ENCODE data around the gene METTL22. TPM values are rescaled to one million over a fixed set of nuclear protein-coding genes. Genes with fewer than 3 reads are reported as not detected.

Gene METTL22
- total and polyA plus RNA-seq, 4 donors = 39.6 to 49.7 (median 42.2) TPM

- H3K9me3 ChIP-seq (ENCODE audit: control insufficient read depth, low read length) = no peaks in the 10 kb centered on the region
- WGBS, 2 donors = 78 to 84% methylated on average over 9 of the region's 9 CpGs
- no peaks in the 10 kb centered on the region for H3K27me3 ChIP-seq (ENCODE audit: control insufficient read depth in 1 of 2, insufficient read depth in 2 of 2, low read length in 1 of 2)
- H3K4me3 ChIP-seq (ENCODE audit: low read length in 2 of 2) = no peak overlapping the region
- DNase-seq = no peak
- H3K4me1 ChIP-seq (ENCODE audit: control insufficient read depth in 1 of 2, insufficient read depth in 2 of 2, low read length in 2 of 2) = no peaks in the 10 kb centered on the region
- H3K27ac ChIP-seq (ENCODE audit: low read depth in 1 of 2, low read length in 2 of 2) = no peak overlapping the region
- ATAC-seq (ENCODE audit: low FRiP score) = no peak
- intact Hi-C loops (cut with DNase I) = loop anchor here in 1 of 2 donors (10.0 kb wide), 1 partner anchor 99 kb away; no protein-coding TSS in a partner anchor
- H3K36me3 ChIP-seq (ENCODE audit: control insufficient read depth in 1 of 2, insufficient read depth in 2 of 2, low read length in 1 of 2) = no peaks in the 10 kb centered on the region
These were observed 41.9 kb downstream of the METTL22 start for GRCh38 chr16:8663192-8664089.

DNA sequence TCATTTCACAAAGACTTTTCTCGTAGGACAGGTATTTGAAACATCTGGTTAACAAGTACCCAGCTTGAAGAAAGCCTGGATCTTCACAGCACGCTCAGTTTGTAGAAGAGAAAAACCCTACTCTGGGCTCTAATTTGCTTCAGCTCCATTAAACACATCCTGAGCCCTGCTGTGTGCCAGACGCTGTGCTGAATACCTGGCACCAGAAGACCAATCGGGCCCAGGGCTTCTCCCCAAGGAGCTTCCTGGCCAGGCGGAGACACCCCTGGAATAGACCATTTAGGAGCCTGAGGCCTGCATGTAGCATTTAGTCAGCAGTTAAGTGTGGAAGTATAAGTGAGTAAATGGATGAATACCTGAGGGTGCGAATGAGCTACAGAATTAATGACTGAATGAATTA, 44.0 kb downstream of the METTL22 start:
- H3K4me3 ChIP-seq (ENCODE audit: low read length in 2 of 2) = no peak overlapping the region
- DNase-seq (no peak), ATAC-seq (ENCODE audit: low FRiP score) (no peak)
- no peaks in the 10 kb centered on the region for H3K4me1 ChIP-seq (ENCODE audit: control insufficient read depth in 1 of 2, insufficient read depth in 2 of 2, low read length in 2 of 2)
- H3K36me3 ChIP-seq (ENCODE audit: control insufficient read depth in 1 of 2, insufficient read depth in 2 of 2, low read length in 1 of 2) = no peaks in the 10 kb centered on the region
- no peaks in the 10 kb centered on the region for H3K27me3 ChIP-seq (ENCODE audit: control insufficient read depth in 1 of 2, insufficient read depth in 2 of 2, low read length in 1 of 2)
- intact Hi-C loops (cut with DNase I) = loop anchor here in 1 of 2 donors (10.0 kb wide), 1 partner anchor 101 kb away; no protein-coding TSS in a partner anchor
- no peaks in the 10 kb centered on the region for H3K9me3 ChIP-seq (ENCODE audit: control insufficient read depth, low read length)
- 79 to 84% methylated on average over 6 of the region's 6 CpGs for WGBS, 2 donors
- no peak overlapping the region for H3K27ac ChIP-seq (ENCODE audit: low read depth in 1 of 2, low read length in 2 of 2)

- no peak for ATAC-seq (ENCODE audit: low FRiP score)
- Histone ChIP-seq H3K4me1 (ENCODE audit: control insufficient read depth in 1 of 2, insufficient read depth in 2 of 2, low read length in 2 of 2) (no peaks in the 10 kb centered on the region), H3K36me3 (ENCODE audit: control insufficient read depth in 1 of 2, insufficient read depth in 2 of 2, low read length in 1 of 2) (no peaks in the 10 kb centered on the region), H3K27ac (ENCODE audit: low read depth in 1 of 2, low read length in 2 of 2) (no peak overlapping the region), H3K4me3 (ENCODE audit: low read length in 2 of 2) (no peak overlapping the region), H3K9me3 (ENCODE audit: control insufficient read depth, low read length) (no peaks in the 10 kb centered on the region), H3K27me3 (ENCODE audit: control insufficient read depth in 1 of 2, insufficient read depth in 2 of 2, low read length in 1 of 2) (no peaks in the 10 kb centered on the region)
- DNase-seq = no peak
- WGBS, 2 donors = 90 to 95% methylated on average over 3 of the region's 3 CpGs
- intact Hi-C loops (cut with DNase I) = loop anchor here in 1 of 2 donors (10.0 kb wide), 1 partner anchor 103 kb away; no protein-coding TSS in a partner anchor
These were observed 46.0 kb downstream of the METTL22 start for GRCh38 chr16:8667492-8667891.

DNA sequence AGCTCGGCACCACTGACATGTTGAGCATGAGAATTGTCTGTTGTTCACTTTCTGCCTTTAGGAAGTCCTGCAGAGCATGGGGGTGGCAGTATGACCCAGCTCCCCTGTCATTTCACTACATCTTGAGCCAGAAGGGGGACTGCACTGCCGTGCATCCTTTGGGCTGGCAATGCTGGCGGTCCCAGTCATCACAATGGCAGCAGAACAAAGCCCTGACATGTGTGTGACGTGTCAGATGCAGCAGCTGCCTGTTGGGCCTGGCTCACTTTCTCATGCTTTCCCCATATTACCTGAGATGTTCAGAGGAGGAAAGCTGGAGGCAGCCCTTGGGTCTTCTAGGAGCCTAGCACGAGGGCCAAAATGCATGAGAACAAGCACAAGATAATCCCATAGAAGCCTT, 46.6 kb downstream of the METTL22 start:
- ATAC-seq (ENCODE audit: low FRiP score) (no peak), DNase-seq (no peak)
- Histone ChIP-seq H3K36me3 (ENCODE audit: control insufficient read depth in 1 of 2, insufficient read depth in 2 of 2, low read length in 1 of 2) (no peaks in the 10 kb centered on the region), H3K9me3 (ENCODE audit: control insufficient read depth, low read length) (no peaks in the 10 kb centered on the region), H3K27me3 (ENCODE audit: control insufficient read depth in 1 of 2, insufficient read depth in 2 of 2, low read length in 1 of 2) (no peaks in the 10 kb centered on the region), H3K4me1 (ENCODE audit: control insufficient read depth in 1 of 2, insufficient read depth in 2 of 2, low read length in 2 of 2) (no peaks in the 10 kb centered on the region), H3K4me3 (ENCODE audit: low read length in 2 of 2) (no peak overlapping the region), H3K27ac (ENCODE audit: low read depth in 1 of 2, low read length in 2 of 2) (no peak overlapping the region)
- intact Hi-C loops (cut with DNase I) = loop anchor here in 1 of 2 donors (10.0 kb wide), 1 partner anchor 103 kb away; no protein-coding TSS in a partner anchor
- WGBS, 2 donors = 87 to 88% methylated on average over 5 of the region's 5 CpGs

GRCh38 chr16:8669481-8669880, 48.0 kb downstream of the METTL22 start:
- Histone ChIP-seq H3K4me3 (ENCODE audit: low read length in 2 of 2) (no peak overlapping the region), H3K27me3 (ENCODE audit: control insufficient read depth in 1 of 2, insufficient read depth in 2 of 2, low read length in 1 of 2) (no peaks in the 10 kb centered on the region), H3K36me3 (ENCODE audit: control insufficient read depth in 1 of 2, insufficient read depth in 2 of 2, low read length in 1 of 2) (no peaks in the 10 kb centered on the region), H3K9me3 (ENCODE audit: control insufficient read depth, low read length) (no peaks in the 10 kb centered on the region), H3K27ac (ENCODE audit: low read depth in 1 of 2, low read length in 2 of 2) (no peak overlapping the region), H3K4me1 (ENCODE audit: control insufficient read depth in 1 of 2, insufficient read depth in 2 of 2, low read length in 2 of 2) (no peaks in the 10 kb centered on the region)
- DNase-seq (no peak), ATAC-seq (ENCODE audit: low FRiP score) (no peak)
- 75 to 87% methylated on average over 1 of the region's 1 CpG for WGBS, 2 donors
- intact Hi-C loops (cut with DNase I) = loop anchor here in 1 of 2 donors (10.0 kb wide), 1 partner anchor 105 kb away; no protein-coding TSS in a partner anchor

- H3K27ac ChIP-seq (ENCODE audit: low read depth in 1 of 2, low read length in 2 of 2) = no peak overlapping the region
- DNase-seq (no peak), ATAC-seq (ENCODE audit: low FRiP score) (no peak)
- H3K9me3 ChIP-seq (ENCODE audit: control insufficient read depth, low read length) = no peaks in the 10 kb centered on the region
- intact Hi-C loops (cut with DNase I) = loop anchor here (5.0 to 10.0 kb wide), 3 partner anchors 48 to 127 kb away; partner anchors contain the start of genes PMM2 (in 2 of the 2), TMEM186 (in 2 of the 2) and METTL22 (in 1 of the 2)
- 82 to 86% methylated on average over 1 of the region's 1 CpG for WGBS, 2 donors
- no peaks in the 10 kb centered on the region for H3K27me3 ChIP-seq (ENCODE audit: control insufficient read depth in 1 of 2, insufficient read depth in 2 of 2, low read length in 1 of 2)
- H3K4me3 ChIP-seq (ENCODE audit: low read length in 2 of 2) = no peak overlapping the region
- H3K36me3 ChIP-seq (ENCODE audit: control insufficient read depth in 1 of 2, insufficient read depth in 2 of 2, low read length in 1 of 2) = no peaks in the 10 kb centered on the region
- no peaks in the 10 kb centered on the region for H3K4me1 ChIP-seq (ENCODE audit: control insufficient read depth in 1 of 2, insufficient read depth in 2 of 2, low read length in 2 of 2)
These were observed 48.6 kb downstream of the METTL22 start for GRCh38 chr16:8670014-8670560.

DNA sequence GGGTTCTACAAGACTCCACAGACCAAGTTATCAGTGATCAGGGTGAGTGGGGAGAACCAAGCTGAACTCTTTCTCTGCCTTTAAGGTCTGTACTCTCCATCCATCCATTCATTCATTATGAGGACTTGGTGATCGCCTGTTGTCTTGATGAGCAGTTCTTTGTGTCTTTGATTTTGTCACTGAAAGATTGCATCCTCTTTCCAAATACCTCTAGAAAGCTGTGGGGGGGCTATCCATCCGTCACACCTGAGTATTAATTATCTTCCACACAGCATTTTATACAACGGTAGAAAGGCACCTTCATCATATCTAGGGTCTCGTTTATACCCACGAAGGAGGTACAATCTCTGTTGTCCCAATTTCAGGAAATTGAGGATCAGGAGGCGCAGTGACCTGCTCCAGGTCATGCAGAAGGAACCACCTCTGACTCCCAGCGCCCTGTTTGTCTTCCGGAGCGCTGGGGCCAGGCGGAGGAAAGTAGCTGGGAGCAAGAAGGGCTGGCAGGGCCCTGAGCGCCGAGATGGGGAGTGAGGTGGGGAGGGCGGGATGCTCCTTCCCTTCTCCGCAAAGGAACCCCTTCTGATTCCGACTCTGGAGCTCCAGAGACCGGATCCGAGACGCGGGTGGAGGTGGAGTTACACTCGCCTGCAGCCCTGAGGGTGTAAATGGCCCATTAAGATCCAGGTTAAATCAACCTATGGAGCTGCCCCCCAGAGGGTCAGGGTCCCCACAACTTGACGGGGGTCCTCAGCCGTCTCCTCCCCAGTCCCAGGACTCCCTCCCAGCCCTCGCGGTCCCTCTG, 52.3 kb downstream of the METTL22 start:
- H3K4me1 ChIP-seq (ENCODE audit: control insufficient read depth in 1 of 2, insufficient read depth in 2 of 2, low read length in 2 of 2) = no peaks in the 10 kb centered on the region
- no peak for DNase-seq
- WGBS, 2 donors = 13 to 14% methylated on average over 22 to 24 of the region's 24 CpGs
- H3K36me3 ChIP-seq (ENCODE audit: control insufficient read depth in 1 of 2, insufficient read depth in 2 of 2, low read length in 1 of 2) = no peaks in the 10 kb centered on the region
- H3K27me3 ChIP-seq (ENCODE audit: control insufficient read depth in 1 of 2, insufficient read depth in 2 of 2, low read length in 1 of 2) = no peaks in the 10 kb centered on the region
- intact Hi-C loops (cut with DNase I) = loop anchor here (2.0 to 10.0 kb wide), 4 partner anchors 52 to 123 kb away; partner anchors contain the start of genes METTL22 (in 2 of the 2), PMM2 (in 2 of the 2) and TMEM186 (in 2 of the 2)
- no peaks in the 10 kb centered on the region for H3K9me3 ChIP-seq (ENCODE audit: control insufficient read depth, low read length)
- peak overlapping the region; percentile 14 to 76 for H3K4me3 ChIP-seq (ENCODE audit: low read length in 2 of 2)
- no peak overlapping the region for H3K27ac ChIP-seq (ENCODE audit: low read depth in 1 of 2, low read length in 2 of 2)
- ATAC-seq (ENCODE audit: low FRiP score) = peak; percentile 71

- Histone ChIP-seq H3K27ac (ENCODE audit: low read depth in 1 of 2, low read length in 2 of 2) (peak within 1 kb of the TSS in 1 of 2 donors; percentile 34), H3K27me3 (ENCODE audit: control insufficient read depth in 1 of 2, insufficient read depth in 2 of 2, low read length in 1 of 2) (no peaks in the 10 kb centered on the region), H3K36me3 (ENCODE audit: control insufficient read depth in 1 of 2, insufficient read depth in 2 of 2, low read length in 1 of 2) (no peaks in the 10 kb centered on the region), H3K9me3 (ENCODE audit: control insufficient read depth, low read length) (no peaks in the 10 kb centered on the region), H3K4me3 (ENCODE audit: low read length in 2 of 2) (peak within 1 kb of the TSS; percentile 76 to 79), H3K4me1 (ENCODE audit: control insufficient read depth in 1 of 2, insufficient read depth in 2 of 2, low read length in 2 of 2) (no peaks in the 10 kb centered on the region)
- intact Hi-C loops (cut with DNase I) = loop anchor here (2.0 to 10.0 kb wide), 4 partner anchors 52 to 123 kb away; partner anchors contain the start of genes METTL22 (in 2 of the 2), PMM2 (in 2 of the 2) and TMEM186 (in 2 of the 2)
- peak; percentile 95 to 97 for DNase-seq
- peak; percentile 98 for ATAC-seq (ENCODE audit: low FRiP score)
- WGBS, 2 donors = 2 to 6% methylated on average over 13 to 49 of the region's 49 CpGs
These were observed 53.0 kb downstream of the METTL22 start, which contains the start of gene ABAT for GRCh38 chr16:8674413-8675022. TSS of gene ABAT (plus strand) at chr16:8674617. CDS start at chr16:8735740, 61,123 bp downstream.

All from aorta (tissue), 5 donors.